Panc1 (cell line): ENCODE results near the gene SH3BP2.

Experiments used
- CTCF ChIP-seq: fragments of 450-650 bp; IDR thresholded peaks from 2 replicates; pipeline ENCODE4 v1.5.1; 2017; ENCODE audit warnings: mild to moderate bottlenecking
- POLR2AphosphoS5 ChIP-seq: IDR thresholded peaks from 2 replicates; pipeline ENCODE4 v1.6.1; 2012; ENCODE audit warnings: mild to moderate bottlenecking, low read depth, low read length, moderate library complexity
- REST ChIP-seq, 2 experiments: IDR thresholded peaks; 2 replicates each; pipeline ENCODE4 v1.6.1; 2011 to 2012; ENCODE audit warnings: low read depth in 2 of 2, control low read depth in 1 of 2, low read length in 1 of 2, mild to moderate bottlenecking in 1 of 2, moderate library complexity in 1 of 2; ENCODE audit not compliant: insufficient read depth in 1 of 2
- TCF7L2 ChIP-seq: IDR thresholded peaks from 2 replicates; pipeline ENCODE4 v1.6.1; 2011; ENCODE audit warnings: mild to moderate bottlenecking, low read depth, low read length, inconsistent platforms

GRCh38 chr4:2820216-2820982, 27.5 kb downstream of the SH3BP2 start:
- TF ChIP-seq CTCF (no peak), REST (IDR thresholded peaks at IDR 0.05; ENCODE audit: insufficient read depth in 1 of 2, low read depth in 2 of 2, low read length in 1 of 2) (no peak), TCF7L2 (no peak), POLR2AphosphoS5 (no peak)
